HG03521 (cell line): ENCODE measurements around the gene RAB3IP.
"Not testable (repeated sequence)": the region's sequence is repeated elsewhere in the genome, so short reads cannot be mapped to it uniquely, and the experiment has no call there.

Experiments used
- ATAC-seq: cut with Tn5 transposase; IDR thresholded peaks from one replicate; pipeline ENCODE4 v1.9.1; 2021; ENCODE audit warnings: mild to moderate bottlenecking, moderate library complexity; ENCODE audit not compliant: unreplicated experiment

The RAB3IP gene

GRCh38 chr12:69833696-69834095 is 95.0 kb downstream of the RAB3IP start:
- no peak for ATAC-seq

- no peak for ATAC-seq
Measured at GRCh38 chr12:69834147-69834546, 95.5 kb downstream of the RAB3IP start.

GRCh38 chr12:69834576-69834975 is 95.9 kb downstream of the RAB3IP start:
- ATAC-seq, result no peak

GRCh38 chr12:69835081-69835480 is 96.4 kb downstream of the RAB3IP start:
- no peak for ATAC-seq

- no peak for ATAC-seq
Measured at GRCh38 chr12:69836015-69836414, 97.4 kb downstream of the RAB3IP start.

GRCh38 chr12:69837191-69837590 is 98.5 kb downstream of the RAB3IP start:
- no peak for ATAC-seq

GRCh38 chr12:69837657-69838415 is 99.2 kb downstream of the RAB3IP start:
- no peak for ATAC-seq

GRCh38 chr12:69840727-69841126 is 102.1 kb downstream of the RAB3IP start:
- ATAC-seq, result no peak

- no peak for ATAC-seq
Measured at GRCh38 chr12:69843608-69844007, 104.9 kb downstream of the RAB3IP start.

GRCh38 chr12:69844416-69844815 is 105.8 kb downstream of the RAB3IP start:
- ATAC-seq, result no peak

- no peak for ATAC-seq
Measured at GRCh38 chr12:69844836-69845235, 106.2 kb downstream of the RAB3IP start.

GRCh38 chr12:69846976-69847375 is 108.3 kb downstream of the RAB3IP start:
- ATAC-seq, result no peak

- no peak for ATAC-seq
Measured at GRCh38 chr12:69851976-69852375, 113.3 kb downstream of the RAB3IP start.

- not testable (repeated sequence) for ATAC-seq
Measured at GRCh38 chr12:69853176-69853961, 114.7 kb downstream of the RAB3IP start.

- no peak for ATAC-seq
Measured at GRCh38 chr12:69866698-69867097, 128.0 kb downstream of the RAB3IP start.

GRCh38 chr12:69868695-69869094 is 130.0 kb downstream of the RAB3IP start:
- ATAC-seq, result no peak

- no peak for ATAC-seq
Measured at GRCh38 chr12:69872804-69873203, 134.1 kb downstream of the RAB3IP start.
